Measurements from ENCODE around the gene TLE4.

DNA sequence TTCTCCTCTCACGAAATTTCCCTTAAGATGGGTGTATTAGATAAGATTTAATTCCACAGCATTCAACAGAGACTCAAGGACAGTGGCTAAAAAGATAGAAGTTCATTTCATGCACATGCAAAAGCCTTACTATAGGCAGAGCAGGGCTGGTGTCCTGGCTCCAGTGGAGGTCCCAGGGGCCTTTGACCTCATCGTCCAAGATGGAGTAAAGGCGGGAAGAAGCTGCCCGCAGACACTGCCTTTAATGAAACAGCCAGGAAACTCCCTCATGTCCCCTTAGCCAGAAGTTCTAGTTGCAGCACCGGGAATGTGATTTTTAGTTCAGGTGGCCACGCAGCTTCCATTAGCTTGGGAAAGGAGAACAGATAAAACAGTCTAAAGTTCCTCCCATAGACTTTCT lies 190.3 kb downstream of the TLE4 start:
- TF ChIP-seq, protein P1, sequence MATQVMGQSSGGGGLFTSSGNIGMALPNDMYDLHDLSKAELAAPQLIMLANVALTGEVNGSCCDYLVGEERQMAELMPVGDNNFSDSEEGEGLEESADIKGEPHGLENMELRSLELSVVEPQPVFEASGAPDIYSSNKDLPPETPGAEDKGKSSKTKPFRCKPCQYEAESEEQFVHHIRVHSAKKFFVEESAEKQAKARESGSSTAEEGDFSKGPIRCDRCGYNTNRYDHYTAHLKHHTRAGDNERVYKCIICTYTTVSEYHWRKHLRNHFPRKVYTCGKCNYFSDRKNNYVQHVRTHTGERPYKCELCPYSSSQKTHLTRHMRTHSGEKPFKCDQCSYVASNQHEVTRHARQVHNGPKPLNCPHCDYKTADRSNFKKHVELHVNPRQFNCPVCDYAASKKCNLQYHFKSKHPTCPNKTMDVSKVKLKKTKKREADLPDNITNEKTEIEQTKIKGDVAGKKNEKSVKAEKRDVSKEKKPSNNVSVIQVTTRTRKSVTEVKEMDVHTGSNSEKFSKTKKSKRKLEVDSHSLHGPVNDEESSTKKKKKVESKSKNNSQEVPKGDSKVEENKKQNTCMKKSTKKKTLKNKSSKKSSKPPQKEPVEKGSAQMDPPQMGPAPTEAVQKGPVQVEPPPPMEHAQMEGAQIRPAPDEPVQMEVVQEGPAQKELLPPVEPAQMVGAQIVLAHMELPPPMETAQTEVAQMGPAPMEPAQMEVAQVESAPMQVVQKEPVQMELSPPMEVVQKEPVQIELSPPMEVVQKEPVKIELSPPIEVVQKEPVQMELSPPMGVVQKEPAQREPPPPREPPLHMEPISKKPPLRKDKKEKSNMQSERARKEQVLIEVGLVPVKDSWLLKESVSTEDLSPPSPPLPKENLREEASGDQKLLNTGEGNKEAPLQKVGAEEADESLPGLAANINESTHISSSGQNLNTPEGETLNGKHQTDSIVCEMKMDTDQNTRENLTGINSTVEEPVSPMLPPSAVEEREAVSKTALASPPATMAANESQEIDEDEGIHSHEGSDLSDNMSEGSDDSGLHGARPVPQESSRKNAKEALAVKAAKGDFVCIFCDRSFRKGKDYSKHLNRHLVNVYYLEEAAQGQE (IDR thresholded peaks at IDR 0.05; ENCODE audit: insufficient replicate concordance, low read depth), result no peak
- TF ChIP-seq, protein P2, sequence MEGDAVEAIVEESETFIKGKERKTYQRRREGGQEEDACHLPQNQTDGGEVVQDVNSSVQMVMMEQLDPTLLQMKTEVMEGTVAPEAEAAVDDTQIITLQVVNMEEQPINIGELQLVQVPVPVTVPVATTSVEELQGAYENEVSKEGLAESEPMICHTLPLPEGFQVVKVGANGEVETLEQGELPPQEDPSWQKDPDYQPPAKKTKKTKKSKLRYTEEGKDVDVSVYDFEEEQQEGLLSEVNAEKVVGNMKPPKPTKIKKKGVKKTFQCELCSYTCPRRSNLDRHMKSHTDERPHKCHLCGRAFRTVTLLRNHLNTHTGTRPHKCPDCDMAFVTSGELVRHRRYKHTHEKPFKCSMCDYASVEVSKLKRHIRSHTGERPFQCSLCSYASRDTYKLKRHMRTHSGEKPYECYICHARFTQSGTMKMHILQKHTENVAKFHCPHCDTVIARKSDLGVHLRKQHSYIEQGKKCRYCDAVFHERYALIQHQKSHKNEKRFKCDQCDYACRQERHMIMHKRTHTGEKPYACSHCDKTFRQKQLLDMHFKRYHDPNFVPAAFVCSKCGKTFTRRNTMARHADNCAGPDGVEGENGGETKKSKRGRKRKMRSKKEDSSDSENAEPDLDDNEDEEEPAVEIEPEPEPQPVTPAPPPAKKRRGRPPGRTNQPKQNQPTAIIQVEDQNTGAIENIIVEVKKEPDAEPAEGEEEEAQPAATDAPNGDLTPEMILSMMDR (IDR thresholded peaks at IDR 0.05; ENCODE audit: insufficient read depth, low read length), result no peak

Data from HL-60 (cell line).